Fibroblast of mammary gland (primary cell): Measurements from ENCODE around the gene THEM4.
"Not testable (repeated sequence)": the region's sequence is repeated elsewhere in the genome, so short reads cannot be mapped to it uniquely, and the experiment has no call there.

Experiments used
- DNase-seq: peaks from one replicate; pipeline ENCODE4 v3.0.0-alpha.2; 2010; ENCODE audit warnings: low read depth
- H3K4me3 ChIP-seq: 2 replicates; pipeline ENCODE4 v1.5.1; 2011; ENCODE audit warnings: low read depth, mild to moderate bottlenecking, low read length, moderate library complexity; ENCODE audit not compliant: control insufficient read depth
- CTCF ChIP-seq: conservative IDR thresholded peaks from 2 replicates; pipeline ENCODE4 v1.5.1; 2011; ENCODE audit warnings: low read depth, low read length, inconsistent platforms; ENCODE audit not compliant: control insufficient read depth, insufficient read depth

THEM4 gene

GRCh38 chr1:151882466-151882865, 26.8 kb downstream of the THEM4 start:
- H3K4me3 ChIP-seq = no peak overlapping the region
- TF ChIP-seq CTCF = no peak
- no peak for DNase-seq

DNA sequence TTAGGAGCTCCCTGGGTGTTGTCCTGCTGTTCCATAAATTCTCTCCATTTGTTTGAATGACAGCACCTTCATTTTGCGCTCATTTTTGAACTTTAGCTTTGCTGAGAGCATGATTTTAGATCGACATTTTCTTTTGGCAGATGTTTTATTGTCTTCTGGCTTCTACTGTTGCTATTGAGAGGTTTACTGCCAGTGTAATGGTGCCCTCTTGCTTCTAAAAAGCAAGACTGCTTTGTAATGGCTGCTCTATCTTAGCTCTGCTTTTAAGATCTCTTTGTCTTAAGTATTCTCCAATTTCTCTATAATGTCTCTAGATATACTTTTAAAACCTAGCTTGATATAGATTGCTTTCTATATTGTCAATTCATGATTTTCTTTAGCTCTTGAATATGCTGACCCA, 27.8 kb downstream of the THEM4 start:
- H3K4me3 ChIP-seq = no peak overlapping the region
- no peak for TF ChIP-seq CTCF
- DNase-seq = no peak

DNA sequence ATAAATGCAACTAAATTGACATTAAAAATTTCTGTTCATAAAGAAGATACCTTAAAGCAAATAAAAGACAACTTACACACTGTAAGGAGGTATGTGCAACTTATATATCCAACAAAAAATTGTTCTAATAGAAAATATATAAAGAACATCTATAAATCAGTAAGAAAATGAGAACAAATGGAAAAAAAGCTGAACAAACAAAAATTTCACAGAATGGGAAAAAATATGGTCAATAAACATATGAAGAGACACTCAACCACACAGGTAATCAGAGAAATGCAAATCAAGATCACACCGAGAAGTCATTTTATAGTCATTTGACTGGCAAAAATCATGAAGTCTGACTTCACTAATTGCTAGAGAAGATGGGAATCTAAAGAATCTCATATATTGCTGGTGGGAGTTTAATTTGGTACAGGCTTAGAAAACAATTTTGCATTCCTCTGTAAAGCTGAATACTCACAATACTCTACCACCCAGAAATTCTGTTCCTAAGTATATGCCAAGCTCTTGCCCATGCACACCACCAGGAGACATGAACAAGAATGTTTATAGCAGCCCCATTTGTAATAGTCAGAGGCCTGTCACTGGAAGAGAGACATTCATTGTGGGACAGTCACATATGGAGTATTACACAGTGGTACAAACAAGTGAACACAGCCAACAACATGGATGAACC, 33.8 kb downstream of the THEM4 start:
- no peak overlapping the region for H3K4me3 ChIP-seq
- TF ChIP-seq CTCF = no peak
- no peak for DNase-seq

DNA sequence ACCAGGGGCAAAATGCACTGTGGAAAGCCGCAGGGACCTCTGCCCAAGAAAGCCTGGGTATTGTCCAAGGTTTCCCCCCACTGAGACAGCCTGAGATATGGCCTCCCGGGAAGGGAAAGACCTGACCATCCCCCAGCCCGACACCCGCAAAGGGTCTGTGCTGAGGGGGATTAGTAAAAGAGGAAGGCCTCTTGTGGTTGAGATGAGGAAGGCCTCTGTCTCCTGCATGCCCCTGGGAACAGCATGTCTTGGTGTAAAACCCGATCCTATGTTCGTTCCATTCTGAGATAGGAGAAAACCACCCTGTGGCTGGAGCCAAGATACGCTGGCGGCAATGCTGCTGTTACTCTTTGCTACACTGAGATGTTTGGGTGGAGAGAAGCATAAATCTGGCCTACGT, 36.5 kb downstream of the THEM4 start:
- not testable (repeated sequence) for DNase-seq, H3K4me3 ChIP-seq

GRCh38 chr1:151871284-151872030, 37.9 kb downstream of the THEM4 start:
- H3K4me3 ChIP-seq = no peak overlapping the region
- DNase-seq = no peak
- no peak for TF ChIP-seq CTCF

- no peak overlapping the region for H3K4me3 ChIP-seq
- TF ChIP-seq CTCF = no peak
- DNase-seq = no peak
Observed at GRCh38 chr1:151868486-151868885, 40.8 kb downstream of the THEM4 start.

DNA sequence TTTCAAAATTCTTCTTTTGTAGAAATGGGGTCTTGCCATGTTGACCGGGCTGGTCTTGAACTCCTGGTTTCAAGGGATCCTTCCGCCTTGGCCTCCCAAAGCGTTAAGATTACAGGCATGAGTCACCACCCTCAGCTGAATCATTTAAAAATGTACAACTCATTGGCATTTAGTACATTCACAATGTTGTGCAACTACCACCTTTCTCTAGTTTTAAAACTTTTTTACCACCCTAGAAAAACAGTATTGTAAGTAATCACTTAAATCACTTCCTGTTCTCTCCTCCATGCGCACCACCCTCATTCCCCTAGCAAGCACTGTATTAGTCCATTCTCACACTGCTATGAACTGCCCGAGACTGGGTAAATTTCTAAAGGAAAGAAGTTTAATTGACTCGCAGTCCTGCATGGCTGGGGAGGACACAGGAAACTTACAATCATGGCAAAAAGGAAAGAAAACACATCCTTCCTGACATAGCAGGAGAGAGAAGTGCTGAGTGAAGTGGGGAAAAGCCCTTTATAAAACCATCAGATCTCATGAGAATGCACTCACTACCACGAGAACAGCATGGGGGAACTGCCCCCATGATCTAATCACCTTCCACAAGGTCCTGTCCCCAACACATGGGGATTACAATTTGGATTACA, 41.4 kb downstream of the THEM4 start:
- TF ChIP-seq CTCF = no peak
- DNase-seq = peak; percentile 90
- H3K4me3 ChIP-seq = no peak overlapping the region
